Measurements from ENCODE around the gene CCDC171.

- TF ChIP-seq POLR2A (IDR thresholded peaks at IDR 0.05): no peak
- TF ChIP-seq, protein P1, sequence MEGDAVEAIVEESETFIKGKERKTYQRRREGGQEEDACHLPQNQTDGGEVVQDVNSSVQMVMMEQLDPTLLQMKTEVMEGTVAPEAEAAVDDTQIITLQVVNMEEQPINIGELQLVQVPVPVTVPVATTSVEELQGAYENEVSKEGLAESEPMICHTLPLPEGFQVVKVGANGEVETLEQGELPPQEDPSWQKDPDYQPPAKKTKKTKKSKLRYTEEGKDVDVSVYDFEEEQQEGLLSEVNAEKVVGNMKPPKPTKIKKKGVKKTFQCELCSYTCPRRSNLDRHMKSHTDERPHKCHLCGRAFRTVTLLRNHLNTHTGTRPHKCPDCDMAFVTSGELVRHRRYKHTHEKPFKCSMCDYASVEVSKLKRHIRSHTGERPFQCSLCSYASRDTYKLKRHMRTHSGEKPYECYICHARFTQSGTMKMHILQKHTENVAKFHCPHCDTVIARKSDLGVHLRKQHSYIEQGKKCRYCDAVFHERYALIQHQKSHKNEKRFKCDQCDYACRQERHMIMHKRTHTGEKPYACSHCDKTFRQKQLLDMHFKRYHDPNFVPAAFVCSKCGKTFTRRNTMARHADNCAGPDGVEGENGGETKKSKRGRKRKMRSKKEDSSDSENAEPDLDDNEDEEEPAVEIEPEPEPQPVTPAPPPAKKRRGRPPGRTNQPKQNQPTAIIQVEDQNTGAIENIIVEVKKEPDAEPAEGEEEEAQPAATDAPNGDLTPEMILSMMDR (IDR thresholded peaks at IDR 0.05): no peak
These were observed 414.2 kb downstream of the CCDC171 start for GRCh38 chr9:15967068-15967467.

Data from thyroid gland (tissue), 4 donors.